A673 (cell line): Measurements from ENCODE around the gene NFKBIL1.

Experiments
- CTCF ChIP-seq: fragments of 300-800, 200-600 bp; sonication (generic); conservative IDR thresholded peaks from 2 replicates; pipeline ENCODE4 v1.5.1; 2017; ENCODE audit warnings: low read depth, mild to moderate bottlenecking, antibody characterized with exemption, low read length, moderate library complexity, mixed read lengths
- EZH2 ChIP-seq: fragments of 200-600 bp; sonication (generic); IDR thresholded peaks from 2 replicates; pipeline ENCODE4 v1.6.1; 2017; ENCODE audit warnings: borderline replicate concordance, low read depth, mild to moderate bottlenecking, mixed read lengths, antibody characterized with exemption, low read length; ENCODE audit not compliant: poor library complexity, severe bottlenecking

DNA sequence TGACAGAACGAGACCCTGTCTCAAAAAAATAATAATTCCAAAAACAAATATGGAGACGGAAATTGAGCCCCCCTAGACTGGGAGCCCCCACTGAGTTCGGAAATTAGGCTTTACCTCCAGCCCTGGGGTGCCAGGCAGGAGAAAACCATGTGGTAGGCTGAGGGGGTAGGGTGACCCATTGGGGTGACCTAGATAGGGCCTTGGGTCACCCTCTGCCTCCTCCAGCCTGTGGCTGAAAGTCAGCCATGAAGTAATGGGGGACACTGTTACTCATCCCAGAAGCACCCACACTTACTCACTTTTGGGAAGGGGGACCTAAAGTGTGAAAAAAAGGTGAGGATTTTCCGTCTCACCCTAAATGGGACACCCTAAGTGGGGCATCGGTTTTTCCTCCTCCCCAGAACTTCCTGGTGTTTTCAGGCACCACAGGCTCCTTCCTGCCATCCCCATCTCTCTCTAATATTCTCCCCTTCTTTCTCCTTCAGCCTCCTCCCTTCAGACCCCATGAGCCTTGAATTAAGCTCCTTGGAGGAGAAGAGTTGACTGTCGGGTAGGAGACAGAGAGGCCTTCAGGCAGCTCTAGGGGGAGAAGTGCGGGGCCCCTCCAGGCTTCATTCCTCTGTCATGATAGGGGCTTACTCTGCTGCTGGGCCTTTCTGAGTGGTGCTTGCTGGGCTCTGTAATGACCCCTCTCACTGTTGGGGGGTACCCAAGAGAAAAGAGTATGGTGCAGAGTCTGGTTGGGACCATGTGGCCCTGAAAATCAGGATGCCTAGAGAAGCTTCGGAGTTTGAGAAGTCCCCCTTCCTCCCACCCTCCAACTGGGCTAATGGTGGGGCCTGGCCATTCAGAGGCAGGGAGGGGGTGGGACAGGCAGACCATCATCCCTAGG lies 32.4 kb downstream of the NFKBIL1 start:
- no peak for TF ChIP-seq CTCF
- no peak for TF ChIP-seq EZH2
